Measurements from ENCODE around the gene ADNP.
"Not testable (repeated sequence)": the region's sequence is repeated elsewhere in the genome, so short reads cannot be mapped to it uniquely, and the experiment has no call there.

The ADNP gene

GRCh38 chr20:50903353-50904051 is 27.7 kb downstream of the ADNP start:
- DNase-seq (ENCODE audit: low read depth in 2 of 2, low spot score in 1 of 2) = no peak

- DNase-seq (ENCODE audit: low read depth in 2 of 2, low spot score in 1 of 2) = no peak
Measured at GRCh38 chr20:50901301-50901700, 29.9 kb downstream of the ADNP start.

GRCh38 chr20:50900261-50900660 is 31.0 kb downstream of the ADNP start:
- DNase-seq (ENCODE audit: low read depth in 2 of 2, low spot score in 1 of 2) = no peak

GRCh38 chr20:50898475-50898874 is 32.8 kb downstream of the ADNP start:
- DNase-seq (ENCODE audit: low read depth in 2 of 2, low spot score in 1 of 2) = no peak

- no peak for DNase-seq (ENCODE audit: low read depth in 2 of 2, low spot score in 1 of 2)
Measured at GRCh38 chr20:50895111-50895830, 36.0 kb downstream of the ADNP start.

GRCh38 chr20:50893620-50894019 is 37.6 kb downstream of the ADNP start:
- DNase-seq (ENCODE audit: low read depth in 2 of 2, low spot score in 1 of 2) = no peak

GRCh38 chr20:50892394-50892793 is 38.8 kb downstream of the ADNP start:
- DNase-seq (ENCODE audit: low read depth in 2 of 2, low spot score in 1 of 2) = no peak

- DNase-seq (ENCODE audit: low read depth in 2 of 2, low spot score in 1 of 2) = no peak
Measured at GRCh38 chr20:50891138-50891537, 40.1 kb downstream of the ADNP start.

GRCh38 chr20:50887576-50887975 is 43.7 kb downstream of the ADNP start:
- DNase-seq (ENCODE audit: low read depth in 2 of 2, low spot score in 1 of 2) = no peak

- no peak for DNase-seq (ENCODE audit: low read depth in 2 of 2, low spot score in 1 of 2)
Measured at GRCh38 chr20:50886184-50886790, 45.0 kb downstream of the ADNP start.

GRCh38 chr20:50885781-50886180 is 45.5 kb downstream of the ADNP start:
- DNase-seq (ENCODE audit: low read depth in 2 of 2, low spot score in 1 of 2) = no peak

GRCh38 chr20:50885068-50885467 is 46.2 kb downstream of the ADNP start:
- DNase-seq (ENCODE audit: low read depth in 2 of 2, low spot score in 1 of 2) = no peak

- no peak for DNase-seq (ENCODE audit: low read depth in 2 of 2, low spot score in 1 of 2)
Measured at GRCh38 chr20:50883856-50884255, 47.4 kb downstream of the ADNP start.

- not testable (repeated sequence) for DNase-seq (ENCODE audit: low read depth in 2 of 2, low spot score in 1 of 2)
Measured at GRCh38 chr20:50881759-50882424, 49.3 kb downstream of the ADNP start.

- DNase-seq (ENCODE audit: low read depth in 2 of 2, low spot score in 1 of 2) = no peak
Measured at GRCh38 chr20:50879649-50880550, 51.3 kb downstream of the ADNP start.

- no peak for DNase-seq (ENCODE audit: low read depth in 2 of 2, low spot score in 1 of 2)
Measured at GRCh38 chr20:50877232-50877743, 53.9 kb downstream of the ADNP start.

GRCh38 chr20:50876816-50877215 is 54.4 kb downstream of the ADNP start:
- no peak for DNase-seq (ENCODE audit: low read depth in 2 of 2, low spot score in 1 of 2)

- DNase-seq (ENCODE audit: low read depth in 2 of 2, low spot score in 1 of 2) = no peak
Measured at GRCh38 chr20:50876063-50876685, 55.1 kb downstream of the ADNP start.

GRCh38 chr20:50874758-50875665 is 56.2 kb downstream of the ADNP start:
- DNase-seq (ENCODE audit: low read depth in 2 of 2, low spot score in 1 of 2) = no peak

Data from stimulated activated CD8-positive, alpha-beta memory T cell treated with anti-CD3 and anti-CD28 coated beads, Interleukin-4, amount 100 ng/mL, for 4 hours (primary cell).